ENCODE results near the gene CXCR4.

GRCh38 chr2:136065384-136065783 is 52.6 kb downstream of the CXCR4 start:
- TF ChIP-seq CTCF (IDR thresholded peaks at IDR 0.05) (no peak), POLR2A (IDR thresholded peaks at IDR 0.05) (no peak)

Data from testis (tissue), 2 donors.